ENCODE results near the gene KPNB1. TPM values are rescaled to one million over a fixed set of nuclear protein-coding genes. Genes with fewer than 3 reads are reported as not detected.

KPNB1 gene
- total RNA-seq = 100 to 1,000 TPM; 886 to 911 TPM

DNA sequence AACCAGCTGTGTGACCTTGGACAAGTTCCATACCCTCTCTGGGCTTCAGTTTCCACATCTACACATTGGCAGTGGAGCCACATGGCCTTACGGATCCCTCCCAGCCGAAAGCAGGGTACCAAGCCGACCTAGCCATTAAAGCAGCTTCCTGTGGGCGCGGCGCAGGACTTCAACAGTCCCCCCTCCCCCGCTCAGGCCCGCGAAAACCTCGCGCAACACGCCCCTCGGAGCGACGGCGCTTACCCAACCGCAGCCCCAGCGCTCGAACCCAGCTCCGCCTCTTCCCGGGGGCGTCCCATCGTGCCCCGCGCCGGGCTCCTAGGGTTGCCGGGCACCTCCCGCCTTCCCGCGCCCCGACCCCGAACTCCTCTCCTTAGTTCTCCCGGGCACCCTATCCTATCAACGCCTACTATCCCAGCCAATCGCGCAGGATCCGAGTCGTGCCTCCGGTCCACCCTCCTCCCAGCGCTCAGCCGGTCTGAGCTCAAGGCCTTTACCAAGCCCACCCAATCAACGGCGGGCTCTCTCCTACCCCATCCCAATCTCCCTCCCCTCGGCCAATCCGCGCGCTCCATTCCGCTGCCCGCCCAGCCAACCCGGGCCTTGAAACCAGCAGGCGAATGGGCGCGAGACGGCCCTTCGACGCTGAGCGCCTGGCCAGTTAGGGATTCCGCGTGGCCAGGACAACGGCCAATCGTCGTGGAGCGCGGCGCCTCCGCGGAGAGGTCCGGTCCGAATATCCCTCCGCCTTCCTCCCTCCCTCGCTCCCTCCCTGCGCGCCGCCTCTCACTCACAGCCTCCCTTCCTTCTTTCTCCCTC lies at the start of gene KPNB1:
Gene KPNB1 (plus strand): TSS at position 767 of the 819 bp plus-strand sequence. CDS start 326 bp downstream, outside the sequence.
- no peaks in the 10 kb centered on the region for H3K9me3 Mint-ChIP-seq
- peak; percentile 100 for DNase-seq
- peaks cover 41% of the 10 kb centered on the region for H3K4me1 Mint-ChIP-seq
- peaks cover 41% of the 10 kb centered on the region for H3K36me3 Mint-ChIP-seq
- H3K27me3 Mint-ChIP-seq = no peaks in the 10 kb centered on the region
- H3K27ac Mint-ChIP-seq = peak within 1 kb of the TSS; percentile 96
- peak within 1 kb of the TSS; percentile 93 for H3K4me3 Mint-ChIP-seq

DNA sequence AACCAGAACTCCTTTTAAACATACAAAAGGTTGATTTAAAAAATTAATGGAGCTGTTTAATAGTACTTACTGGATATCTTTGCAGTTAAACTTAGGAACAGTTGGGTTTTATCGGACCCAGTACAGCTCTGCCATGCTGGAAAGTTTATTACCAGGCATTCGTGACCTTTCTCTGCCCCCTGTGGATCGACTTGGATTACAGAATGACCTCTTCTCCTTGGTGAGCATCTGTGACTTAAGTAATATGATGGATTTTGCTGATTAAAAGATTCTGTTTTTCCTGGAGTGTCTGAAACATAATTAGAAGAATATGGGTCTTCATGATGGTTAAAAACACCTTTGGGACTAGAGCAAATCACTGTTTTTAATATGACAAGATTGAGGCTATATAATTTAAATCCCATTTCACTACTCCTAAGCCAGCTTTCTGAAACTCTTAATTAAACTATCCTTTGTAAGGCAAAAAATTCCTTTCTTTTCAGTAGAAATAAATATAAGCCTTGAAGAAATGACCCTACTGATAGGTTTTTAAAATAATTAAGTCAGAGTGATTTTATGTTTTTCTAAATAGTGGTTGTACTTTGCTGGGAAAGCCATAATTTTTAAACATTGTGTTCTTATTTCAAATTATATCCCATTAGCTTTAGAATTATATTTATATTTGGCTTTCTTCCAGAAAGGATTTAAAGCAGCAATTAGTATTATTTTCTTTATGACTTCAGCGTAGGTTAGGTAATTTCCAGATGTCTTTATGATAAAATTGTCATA lies 45.7 kb upstream of the KPNB1 start:
- Mint-ChIP-seq H3K4me3 (no peak overlapping the region), H3K9me3 (no peaks in the 10 kb centered on the region), H3K36me3 (peaks cover 7% of the 10 kb centered on the region), H3K27me3 (no peaks in the 10 kb centered on the region), H3K4me1 (no peaks in the 10 kb centered on the region), H3K27ac (no peak overlapping the region)
- DNase-seq = no peak

DNA sequence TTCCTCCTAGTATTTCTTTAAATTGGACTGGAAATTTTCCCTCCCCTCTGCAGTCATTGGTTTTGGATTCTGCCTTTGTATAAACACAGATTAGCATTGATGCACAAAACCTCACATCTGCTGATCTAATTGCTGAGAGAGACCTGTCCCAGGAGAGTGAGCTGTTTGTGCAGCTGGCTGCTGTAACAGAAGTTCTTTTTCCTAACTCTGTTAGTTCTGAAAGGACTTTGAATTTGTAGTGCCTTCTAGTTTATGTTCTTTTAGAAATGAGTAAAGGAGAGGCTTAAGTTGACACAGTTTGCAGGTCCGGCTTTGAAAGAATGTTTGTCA lies 45.2 kb upstream of the KPNB1 start:
- H3K9me3 Mint-ChIP-seq = no peaks in the 10 kb centered on the region
- H3K27ac Mint-ChIP-seq = no peak overlapping the region
- DNase-seq = no peak
- no peaks in the 10 kb centered on the region for H3K27me3 Mint-ChIP-seq
- peaks cover 7% of the 10 kb centered on the region for H3K36me3 Mint-ChIP-seq
- H3K4me1 Mint-ChIP-seq = no peaks in the 10 kb centered on the region
- H3K4me3 Mint-ChIP-seq = no peak overlapping the region

DNA sequence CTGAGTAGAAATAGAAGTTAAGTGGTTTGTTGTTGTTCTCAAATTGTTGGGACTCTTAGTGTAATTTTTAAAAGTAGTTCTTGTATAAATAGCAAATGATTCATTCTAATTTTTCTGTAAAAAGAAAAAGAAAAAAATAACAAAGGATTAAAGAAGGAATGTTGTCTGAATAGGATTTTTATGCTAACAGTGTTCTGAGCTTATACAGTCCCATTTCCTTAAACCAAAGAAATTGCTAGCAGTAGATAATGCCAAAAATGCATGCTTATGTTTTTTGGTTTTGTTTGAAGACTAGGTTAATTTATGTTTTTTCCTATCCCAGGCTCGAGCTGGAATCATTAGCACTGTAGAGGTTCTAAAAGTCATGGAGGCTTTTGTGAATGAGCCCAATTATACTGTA lies 44.7 kb upstream of the KPNB1 start:
- DNase-seq = no peak
- H3K9me3 Mint-ChIP-seq = no peaks in the 10 kb centered on the region
- no peak overlapping the region for H3K4me3 Mint-ChIP-seq
- H3K36me3 Mint-ChIP-seq = peaks cover 8% of the 10 kb centered on the region
- H3K27me3 Mint-ChIP-seq = no peaks in the 10 kb centered on the region
- H3K4me1 Mint-ChIP-seq = no peaks in the 10 kb centered on the region
- no peak overlapping the region for H3K27ac Mint-ChIP-seq

DNA sequence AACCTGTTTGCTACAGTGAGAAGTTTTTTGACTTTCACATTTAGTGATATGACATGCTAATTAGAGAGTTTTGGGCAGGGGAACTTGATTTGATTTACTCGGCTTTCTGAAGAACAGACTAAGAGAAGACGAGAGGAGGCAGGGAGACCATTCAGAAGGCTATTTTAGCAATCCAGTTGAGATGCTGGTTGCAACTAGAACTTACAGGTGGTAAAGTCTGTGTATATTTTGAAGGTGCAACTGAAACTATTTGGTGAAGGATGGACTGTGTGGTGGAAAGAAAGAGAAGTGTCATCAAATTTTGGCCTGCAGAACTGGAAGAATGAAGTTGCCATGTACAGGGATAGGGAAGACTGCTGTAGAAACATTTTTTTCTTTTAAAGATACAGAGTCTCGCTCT lies 42.2 kb upstream of the KPNB1 start:
- Mint-ChIP-seq H3K27me3 (no peaks in the 10 kb centered on the region), H3K4me3 (no peak overlapping the region), H3K4me1 (no peaks in the 10 kb centered on the region), H3K27ac (no peak overlapping the region), H3K36me3 (peaks cover 14% of the 10 kb centered on the region), H3K9me3 (no peaks in the 10 kb centered on the region)
- no peak for DNase-seq

DNA sequence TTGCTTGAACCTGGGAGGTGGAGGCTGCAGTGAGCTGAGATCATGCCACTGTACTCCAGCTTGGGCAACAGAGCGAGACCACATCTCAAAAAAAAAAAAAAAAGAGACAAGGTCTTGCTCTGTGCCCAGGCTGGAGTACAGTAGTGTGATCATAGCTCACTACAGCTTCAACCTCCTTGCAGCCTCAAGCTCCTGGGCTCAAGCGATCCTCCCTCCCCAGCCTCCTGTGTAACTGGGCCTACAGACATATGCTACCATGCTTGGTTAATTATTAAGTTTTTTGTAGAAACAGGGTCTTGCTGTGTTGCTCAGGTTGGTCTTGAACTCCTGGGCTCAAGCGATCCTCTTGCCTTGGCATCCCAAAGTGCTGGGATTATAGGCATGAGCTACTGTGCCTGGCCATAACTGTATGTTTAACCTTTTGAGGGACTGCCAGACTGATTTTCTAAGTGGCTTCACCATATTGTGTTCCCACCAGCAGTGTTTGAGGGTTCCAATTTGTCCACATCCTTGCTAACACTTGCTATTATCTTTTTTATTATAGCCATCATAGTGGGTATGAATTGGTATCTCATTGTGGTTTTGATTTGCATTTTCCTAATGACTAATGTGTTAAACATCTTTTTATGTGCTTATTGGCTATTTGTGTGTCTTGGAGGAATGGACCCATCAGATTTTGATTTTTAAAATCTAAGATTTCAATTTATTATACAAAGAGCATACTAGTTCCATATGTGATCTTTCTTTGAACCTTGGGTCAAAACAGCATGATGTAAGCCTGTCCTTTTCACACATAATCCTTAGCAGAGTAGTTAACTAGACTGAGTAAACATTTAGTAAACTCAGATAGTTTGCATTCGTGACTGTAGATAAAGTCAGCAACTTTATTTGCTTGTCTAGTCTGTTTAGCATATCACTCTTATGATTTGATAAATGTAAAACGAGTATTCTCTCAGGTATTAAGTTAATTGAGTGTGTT lies 38.1 kb upstream of the KPNB1 start:
- DNase-seq = no peak
- Mint-ChIP-seq H3K9me3 (no peaks in the 10 kb centered on the region), H3K27me3 (no peaks in the 10 kb centered on the region), H3K27ac (no peak overlapping the region), H3K36me3 (peaks cover 16% of the 10 kb centered on the region), H3K4me1 (no peaks in the 10 kb centered on the region), H3K4me3 (no peak overlapping the region)

DNA sequence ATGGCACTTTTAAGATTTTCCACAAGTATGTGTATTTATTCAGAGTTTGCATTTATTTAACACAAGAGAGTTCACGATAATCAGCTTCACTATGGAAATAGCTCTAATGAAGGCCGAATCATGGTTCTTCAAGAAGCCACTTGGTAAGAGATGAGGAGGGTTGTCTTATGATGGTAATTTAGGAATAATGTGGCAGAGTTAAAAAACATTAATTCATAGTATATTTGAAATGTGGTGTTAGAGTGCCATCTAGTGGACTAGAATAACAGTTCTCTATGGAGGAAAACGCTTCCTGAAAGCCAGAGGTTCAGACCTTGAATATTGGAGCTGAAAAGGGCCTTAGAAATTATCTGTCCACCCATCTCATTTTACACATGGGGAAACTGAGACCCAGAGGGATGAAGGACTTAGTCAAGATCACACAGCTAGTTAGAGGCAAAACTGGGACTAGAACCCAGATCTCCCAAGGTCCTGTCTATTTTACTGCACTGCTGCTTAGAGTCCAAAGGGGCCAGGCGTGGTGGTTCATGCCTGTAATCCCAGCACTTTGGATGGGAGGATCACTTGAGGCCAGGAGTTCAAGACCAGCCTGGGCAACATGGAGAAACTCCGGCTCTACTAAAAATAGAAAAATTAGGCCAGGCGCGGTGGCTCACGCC lies 33.8 kb upstream of the KPNB1 start:
- H3K36me3 Mint-ChIP-seq = peaks cover 27% of the 10 kb centered on the region
- H3K4me1 Mint-ChIP-seq = peaks cover 17% of the 10 kb centered on the region
- DNase-seq = no peak
- no peaks in the 10 kb centered on the region for H3K27me3 Mint-ChIP-seq
- H3K9me3 Mint-ChIP-seq = no peaks in the 10 kb centered on the region
- no peak overlapping the region for H3K27ac Mint-ChIP-seq
- H3K4me3 Mint-ChIP-seq = no peak overlapping the region

DNA sequence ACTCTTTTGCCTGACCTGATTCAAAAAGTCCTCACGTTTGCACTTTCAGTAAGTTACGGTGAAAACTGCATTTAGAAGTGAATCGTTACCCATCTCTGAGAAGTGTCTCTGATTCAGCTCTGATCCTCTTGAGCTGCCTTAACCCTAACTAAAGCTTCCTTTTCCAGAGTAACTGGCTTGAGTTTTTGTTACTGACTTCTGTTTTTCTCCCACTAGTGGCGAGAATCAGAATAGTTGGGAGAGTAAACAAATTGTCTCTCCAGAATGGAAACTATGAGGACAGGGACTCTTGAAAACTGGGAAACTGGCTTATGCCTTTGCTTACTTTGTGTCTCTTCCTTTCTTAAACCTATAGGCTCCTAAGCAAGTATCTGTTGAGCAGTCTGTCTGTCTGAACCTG lies 31.3 kb upstream of the KPNB1 start:
- Mint-ChIP-seq H3K4me1 (peaks cover 22% of the 10 kb centered on the region), H3K4me3 (no peak overlapping the region), H3K36me3 (peaks cover 28% of the 10 kb centered on the region), H3K27ac (peak overlapping the region; percentile 57), H3K9me3 (no peaks in the 10 kb centered on the region), H3K27me3 (no peaks in the 10 kb centered on the region)
- no peak for DNase-seq

DNA sequence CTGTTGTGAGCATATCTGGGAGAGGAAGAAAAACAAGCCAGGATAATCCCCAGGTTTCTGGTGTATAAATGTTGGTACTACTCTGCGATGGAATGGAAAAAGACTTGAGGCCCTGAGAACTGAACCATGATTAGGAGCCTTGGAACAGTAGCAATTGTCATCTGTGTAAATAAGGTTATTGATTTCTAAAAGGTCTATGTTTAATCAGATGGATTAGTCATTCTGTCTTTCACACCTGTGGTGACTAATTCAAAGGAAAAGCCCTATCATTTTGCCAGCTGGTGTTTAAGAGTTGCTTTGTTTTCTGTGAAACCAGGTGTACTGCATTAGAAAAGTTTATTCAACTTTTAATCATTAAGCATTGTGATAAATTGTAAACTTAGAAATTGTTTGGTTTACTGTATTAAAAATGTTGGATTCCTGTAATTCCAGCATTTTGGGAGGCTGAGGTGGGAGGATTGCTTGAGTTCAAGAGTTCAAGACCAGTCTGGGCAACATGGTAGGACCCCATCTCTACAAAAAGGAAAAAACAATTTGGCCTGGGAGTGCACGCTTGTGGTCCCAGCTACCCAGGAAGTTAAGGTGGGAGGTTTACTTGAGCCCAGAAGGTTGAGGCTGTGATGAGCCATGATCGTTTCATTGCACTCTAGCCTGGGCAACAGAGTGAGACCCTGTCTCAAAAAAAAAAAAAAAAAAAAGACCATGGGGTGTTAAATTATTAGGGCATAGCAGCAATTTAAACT lies 29.0 kb upstream of the KPNB1 start:
- DNase-seq = no peak
- Mint-ChIP-seq H3K27me3 (no peaks in the 10 kb centered on the region), H3K27ac (peak overlapping the region; percentile 68), H3K4me3 (no peak overlapping the region), H3K36me3 (peaks cover 31% of the 10 kb centered on the region), H3K4me1 (peaks cover 22% of the 10 kb centered on the region), H3K9me3 (no peaks in the 10 kb centered on the region)

DNA sequence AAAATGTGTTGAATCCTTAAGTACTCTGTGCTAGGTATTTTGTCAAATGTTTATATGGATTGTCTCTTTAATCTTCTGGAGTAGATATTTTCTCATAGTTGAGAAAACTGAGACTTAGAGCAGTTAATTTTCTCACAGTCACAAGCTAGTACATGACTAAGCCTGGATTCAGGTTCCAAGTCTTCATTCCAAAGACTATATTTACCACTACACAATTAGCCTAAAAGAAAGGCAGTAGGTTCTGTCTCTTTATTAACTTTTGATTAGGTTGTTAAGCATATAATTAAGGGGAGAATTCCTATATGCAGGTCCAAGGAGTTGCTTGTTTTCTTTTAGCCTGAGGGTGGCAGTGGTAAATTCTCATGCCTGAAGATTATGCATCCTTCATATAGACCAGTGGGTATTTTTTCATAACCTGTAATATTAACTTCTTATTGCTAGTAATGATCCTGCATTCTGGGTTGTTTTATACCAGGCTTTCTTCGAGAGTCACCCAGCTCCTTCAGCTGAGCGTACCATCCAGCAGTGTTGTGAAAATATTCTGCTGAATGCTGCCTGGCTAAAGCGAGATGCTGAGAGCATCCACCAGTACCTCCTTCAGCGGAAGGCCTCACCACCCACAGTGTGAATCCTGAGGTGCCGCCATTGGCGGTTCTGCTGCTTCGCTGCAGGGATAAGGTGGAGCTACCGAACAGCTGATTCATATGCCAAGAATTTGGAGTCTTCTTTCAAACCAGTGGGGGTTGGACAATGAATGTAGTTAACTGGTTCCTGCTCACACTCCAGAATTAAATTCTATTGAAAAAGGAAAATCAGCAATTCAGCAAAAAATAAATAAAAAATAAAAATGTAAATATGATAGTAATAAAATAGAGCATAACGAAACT lies 28.2 kb upstream of the KPNB1 start:
- peaks cover 28% of the 10 kb centered on the region for H3K36me3 Mint-ChIP-seq
- H3K27ac Mint-ChIP-seq = peak overlapping the region; percentile 68
- DNase-seq = no peak
- no peaks in the 10 kb centered on the region for H3K27me3 Mint-ChIP-seq
- H3K4me1 Mint-ChIP-seq = peaks cover 22% of the 10 kb centered on the region
- H3K9me3 Mint-ChIP-seq = no peaks in the 10 kb centered on the region
- H3K4me3 Mint-ChIP-seq = no peak overlapping the region

DNA sequence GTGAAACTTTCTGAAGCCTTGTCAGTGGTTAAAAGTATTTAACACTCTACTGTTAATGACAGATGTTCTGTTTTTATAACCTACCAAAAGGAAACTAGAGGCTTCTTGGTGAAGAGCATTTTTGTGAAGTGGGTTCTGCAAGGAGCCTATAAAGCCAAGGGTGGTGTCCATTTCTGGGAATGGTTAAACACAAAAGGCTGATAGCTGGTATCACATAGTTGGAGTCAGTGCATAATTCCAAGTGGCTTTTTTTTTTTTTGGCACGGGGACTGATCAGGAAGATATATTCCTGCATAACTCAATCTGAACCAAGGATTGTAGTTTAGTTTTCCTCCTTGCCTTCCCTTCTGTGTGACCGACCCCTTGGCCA lies 27.6 kb upstream of the KPNB1 start:
- no peak for DNase-seq
- H3K36me3 Mint-ChIP-seq = peaks cover 28% of the 10 kb centered on the region
- peaks cover 22% of the 10 kb centered on the region for H3K4me1 Mint-ChIP-seq
- peak overlapping the region; percentile 50 for H3K27ac Mint-ChIP-seq
- H3K4me3 Mint-ChIP-seq = no peak overlapping the region
- no peaks in the 10 kb centered on the region for H3K27me3 Mint-ChIP-seq
- H3K9me3 Mint-ChIP-seq = no peaks in the 10 kb centered on the region

DNA sequence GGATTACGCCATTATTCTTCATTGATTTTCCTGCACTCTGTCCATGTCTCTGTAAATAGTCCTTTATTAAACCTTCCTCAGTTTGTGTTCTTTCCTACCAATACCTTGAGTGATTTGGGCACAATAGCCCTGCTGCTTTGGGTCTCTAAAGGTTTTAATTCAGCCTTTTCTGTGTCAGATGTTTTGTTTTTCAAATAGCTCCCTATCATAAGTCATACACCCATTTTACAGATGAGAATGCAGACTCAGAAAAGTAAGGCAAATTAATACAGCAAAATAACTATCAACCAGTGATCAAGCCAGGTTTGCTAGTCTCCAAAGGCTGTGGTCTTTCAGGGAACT lies 25.0 kb upstream of the KPNB1 start:
- Mint-ChIP-seq H3K4me3 (no peak overlapping the region), H3K9me3 (no peaks in the 10 kb centered on the region), H3K4me1 (peaks cover 16% of the 10 kb centered on the region), H3K36me3 (peaks cover 16% of the 10 kb centered on the region), H3K27me3 (no peaks in the 10 kb centered on the region), H3K27ac (no peak overlapping the region)
- no peak for DNase-seq

DNA sequence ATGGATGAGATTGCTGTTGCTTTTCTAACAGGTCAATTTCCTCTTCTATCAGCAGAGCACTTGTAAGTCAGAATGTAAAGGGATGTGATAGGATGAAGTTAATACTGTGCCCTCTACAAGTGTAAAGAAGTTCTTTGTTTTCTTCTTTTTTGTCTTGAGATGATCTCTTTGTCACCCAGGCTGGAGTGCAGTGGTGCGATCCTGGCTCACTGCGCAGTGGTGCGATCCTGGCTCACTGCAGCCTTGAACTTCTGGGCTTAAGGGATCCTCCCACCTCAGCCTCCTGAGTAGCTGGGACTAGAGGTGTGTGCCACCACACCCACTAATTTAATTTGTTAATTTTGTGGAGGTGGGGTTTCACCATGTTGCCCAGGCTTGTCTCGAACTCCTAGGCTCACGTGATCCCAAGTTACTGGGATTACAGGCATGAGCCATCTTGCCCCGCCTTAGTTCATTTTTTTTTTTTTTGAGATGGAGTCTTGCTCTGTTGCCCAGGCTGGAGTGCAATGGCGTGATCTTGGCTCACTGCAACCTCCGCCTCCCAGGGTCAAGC lies 21.6 kb upstream of the KPNB1 start:
- Mint-ChIP-seq H3K27me3 (no peaks in the 10 kb centered on the region), H3K4me1 (no peaks in the 10 kb centered on the region), H3K27ac (no peak overlapping the region)

More for the DNA sequence above, 21.6 kb upstream of the KPNB1 start:
- peaks cover 3% of the 10 kb centered on the region for H3K36me3 Mint-ChIP-seq
- H3K4me3 Mint-ChIP-seq = no peak overlapping the region
- DNase-seq = no peak
- no peaks in the 10 kb centered on the region for H3K9me3 Mint-ChIP-seq
